Endothelial cell (in vitro differentiated cells): ENCODE results near the gene TRPM2. TPM values are rescaled to one million over a fixed set of nuclear protein-coding genes. Genes with fewer than 3 reads are reported as not detected.

Experiments used
- DNase-seq: peaks from one replicate; pipeline ENCODE4 v3.0.0; 2021; ENCODE audit warnings: low spot score
- H3K27ac Mint-ChIP-seq: one replicate; pipeline ENCODE4 v1.8.0; 2021; ENCODE audit warnings: mixed read lengths, inconsistent platforms; ENCODE audit not compliant: unreplicated experiment
- H3K27me3 Mint-ChIP-seq: one replicate; pipeline ENCODE4 v1.8.0; 2021; ENCODE audit warnings: mild to moderate bottlenecking, moderate library complexity, mixed read lengths, inconsistent platforms; ENCODE audit not compliant: unreplicated experiment
- H3K36me3 Mint-ChIP-seq: one replicate; pipeline ENCODE4 v1.8.0; 2021; ENCODE audit warnings: mild to moderate bottlenecking, low read depth, mixed read lengths, inconsistent platforms; ENCODE audit not compliant: unreplicated experiment
- H3K4me1 Mint-ChIP-seq: one replicate; pipeline ENCODE4 v1.8.0; 2021; ENCODE audit warnings: mild to moderate bottlenecking, mixed read lengths, inconsistent platforms; ENCODE audit not compliant: unreplicated experiment
- H3K4me3 Mint-ChIP-seq: one replicate; pipeline ENCODE4 v1.8.0; 2021; ENCODE audit warnings: mild to moderate bottlenecking, mixed read lengths, inconsistent platforms; ENCODE audit not compliant: unreplicated experiment
- H3K9me3 Mint-ChIP-seq: one replicate; pipeline ENCODE4 v1.8.0; 2021; ENCODE audit warnings: mixed read lengths, inconsistent platforms; ENCODE audit not compliant: unreplicated experiment
- CTCF ChIP-seq: fragments of 200-600 bp; sonication (generic); IDR thresholded peaks from one replicate; pipeline ENCODE4 v1.5.0; 2021; ENCODE audit warnings: antibody characterized with exemption; ENCODE audit not compliant: unreplicated experiment
- total RNA-seq: library from RNA; stranded (reverse); fragmentation: NEBNext Ultra II Directional; extraction: Animal tissue kit (Norgen Biotek cat#: 25700); gene quantifications from one replicate; pipeline ENCODE4 v1.2.1, GENCODE V29; 2021; ENCODE audit not compliant: unreplicated experiment

TRPM2 gene
- total RNA-seq, 1 donor from 2014 or later = 0.15 TPM

GRCh38 chr21:44449473-44450363, 96.3 kb downstream of the TRPM2 start:
- no peaks in the 10 kb centered on the region for H3K4me1 Mint-ChIP-seq
- H3K27ac Mint-ChIP-seq = no peak overlapping the region
- no peak overlapping the region for H3K4me3 Mint-ChIP-seq
- H3K27me3 Mint-ChIP-seq = peaks cover 4% of the 10 kb centered on the region
- no peak for TF ChIP-seq CTCF
- peaks cover 4% of the 10 kb centered on the region for H3K36me3 Mint-ChIP-seq
- DNase-seq = peak; percentile 2
- H3K9me3 Mint-ChIP-seq = no peaks in the 10 kb centered on the region

- peaks cover 4% of the 10 kb centered on the region for H3K36me3 Mint-ChIP-seq
- no peak overlapping the region for H3K4me3 Mint-ChIP-seq
- no peak overlapping the region for H3K27ac Mint-ChIP-seq
- no peaks in the 10 kb centered on the region for H3K4me1 Mint-ChIP-seq
- no peaks in the 10 kb centered on the region for H3K9me3 Mint-ChIP-seq
- no peak for DNase-seq
- no peak for TF ChIP-seq CTCF
- peaks cover 4% of the 10 kb centered on the region for H3K27me3 Mint-ChIP-seq
These were observed 97.0 kb downstream of the TRPM2 start for GRCh38 chr21:44450402-44450801.

GRCh38 chr21:44450999-44451398, 97.6 kb downstream of the TRPM2 start:
- no peak for DNase-seq
- Mint-ChIP-seq H3K27me3 (peaks cover 4% of the 10 kb centered on the region), H3K4me3 (no peak overlapping the region), H3K36me3 (peaks cover 4% of the 10 kb centered on the region), H3K4me1 (no peaks in the 10 kb centered on the region), H3K9me3 (no peaks in the 10 kb centered on the region), H3K27ac (no peak overlapping the region)
- no peak for TF ChIP-seq CTCF

GRCh38 chr21:44453120-44453519, 99.7 kb downstream of the TRPM2 start:
- peaks cover 2% of the 10 kb centered on the region for H3K4me1 Mint-ChIP-seq
- peaks cover 3% of the 10 kb centered on the region for H3K27me3 Mint-ChIP-seq
- no peak overlapping the region for H3K4me3 Mint-ChIP-seq
- no peak overlapping the region for H3K27ac Mint-ChIP-seq
- no peak for DNase-seq
- no peaks in the 10 kb centered on the region for H3K9me3 Mint-ChIP-seq
- no peak for TF ChIP-seq CTCF
- H3K36me3 Mint-ChIP-seq = peaks cover 4% of the 10 kb centered on the region

- peak overlapping the region; percentile 79 for H3K4me3 Mint-ChIP-seq
- no peak for DNase-seq
These were observed 100.6 kb downstream of the TRPM2 start for GRCh38 chr21:44454058-44454457.

More at GRCh38 chr21:44454058-44454457, 100.6 kb downstream of the TRPM2 start:
- H3K9me3 Mint-ChIP-seq = no peaks in the 10 kb centered on the region
- peaks cover 4% of the 10 kb centered on the region for H3K36me3 Mint-ChIP-seq
- no peak overlapping the region for H3K27ac Mint-ChIP-seq
- peaks cover 2% of the 10 kb centered on the region for H3K4me1 Mint-ChIP-seq
- TF ChIP-seq CTCF = no peak
- peaks cover 3% of the 10 kb centered on the region for H3K27me3 Mint-ChIP-seq
